ENCODE measurements around the gene LRP1B. TPM values are rescaled to one million over a fixed set of nuclear protein-coding genes. Genes with fewer than 3 reads are reported as not detected.

LRP1B gene
- total RNA-seq, 1 experiment from 2014 or later = 0.21 TPM

DNA sequence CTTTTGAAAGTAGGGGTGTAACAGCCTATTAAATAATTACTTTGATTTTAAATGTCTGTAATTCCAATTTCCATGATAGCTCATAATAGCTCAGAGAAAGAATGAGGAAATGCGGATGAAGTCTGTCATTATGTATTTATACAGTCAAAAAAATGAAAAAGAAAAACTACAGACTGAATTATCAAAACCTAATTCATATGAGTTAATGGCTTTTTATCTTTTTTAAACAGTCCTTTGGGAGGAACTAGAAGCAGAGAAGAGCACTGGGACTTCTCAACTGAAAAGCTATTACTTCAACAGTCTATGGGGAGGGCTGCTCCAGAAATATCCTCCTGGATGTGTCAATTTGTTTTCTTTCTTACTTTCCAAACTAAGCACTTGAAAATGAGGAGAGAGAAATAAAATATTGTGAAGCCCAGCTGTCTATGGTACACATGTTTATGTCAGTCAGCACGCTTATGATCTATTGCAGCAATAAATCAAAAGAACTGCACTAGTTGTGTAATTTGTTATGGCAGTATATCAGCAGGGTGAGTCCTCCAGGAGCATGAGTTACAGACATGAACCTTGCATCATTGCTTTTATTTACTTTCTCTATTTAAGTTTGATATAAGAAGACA is 1550.2 kb downstream of the LRP1B start:
- no TSS peak for BruUV-seq (replicated peaks)
- intact Hi-C loops (cut with micrococcal nuclease; ENCODE audit: unreplicated experiment) = no loop called here

DNA sequence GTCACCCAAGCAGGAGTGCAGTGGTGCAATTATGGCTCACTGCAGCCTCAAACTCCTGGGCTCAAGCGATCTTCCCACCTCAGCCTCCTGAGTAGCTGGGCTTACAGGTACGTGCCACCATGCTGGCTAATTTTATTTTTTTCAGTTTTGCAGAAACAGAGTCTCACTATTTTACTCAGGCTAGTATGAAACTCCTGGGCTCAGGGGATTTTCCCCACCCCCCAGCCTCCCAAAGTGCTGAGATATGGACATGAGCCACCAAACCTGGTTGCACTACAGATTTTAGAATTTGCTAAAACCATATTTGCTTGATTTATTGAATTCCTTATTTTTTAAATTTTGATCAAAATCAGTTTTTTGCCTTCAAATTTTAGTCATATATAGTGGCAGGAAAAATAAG is 1553.4 kb downstream of the LRP1B start:
- no peak overlapping the region for H3K27ac Mint-ChIP-seq (ENCODE audit: unreplicated experiment)
- intact Hi-C loops (cut with micrococcal nuclease; ENCODE audit: unreplicated experiment) = no loop called here
- BruUV-seq (replicated peaks) = no TSS peak

More for the DNA sequence above, 1550.2 kb downstream of the LRP1B start:
- DNase-seq = no peak
- Mint-ChIP-seq H3K4me3 (ENCODE audit: low read depth, unreplicated experiment) (no peak overlapping the region), H3K4me1 (ENCODE audit: low read depth, unreplicated experiment) (no peaks in the 10 kb centered on the region), H3K36me3 (ENCODE audit: insufficient read depth, unreplicated experiment) (no peaks in the 10 kb centered on the region), H3K27ac (ENCODE audit: unreplicated experiment) (no peak overlapping the region), H3K9me3 (ENCODE audit: low read depth, unreplicated experiment) (no peaks in the 10 kb centered on the region), H3K27me3 (ENCODE audit: unreplicated experiment) (no peaks in the 10 kb centered on the region)
- TF ChIP-seq, protein P1, sequence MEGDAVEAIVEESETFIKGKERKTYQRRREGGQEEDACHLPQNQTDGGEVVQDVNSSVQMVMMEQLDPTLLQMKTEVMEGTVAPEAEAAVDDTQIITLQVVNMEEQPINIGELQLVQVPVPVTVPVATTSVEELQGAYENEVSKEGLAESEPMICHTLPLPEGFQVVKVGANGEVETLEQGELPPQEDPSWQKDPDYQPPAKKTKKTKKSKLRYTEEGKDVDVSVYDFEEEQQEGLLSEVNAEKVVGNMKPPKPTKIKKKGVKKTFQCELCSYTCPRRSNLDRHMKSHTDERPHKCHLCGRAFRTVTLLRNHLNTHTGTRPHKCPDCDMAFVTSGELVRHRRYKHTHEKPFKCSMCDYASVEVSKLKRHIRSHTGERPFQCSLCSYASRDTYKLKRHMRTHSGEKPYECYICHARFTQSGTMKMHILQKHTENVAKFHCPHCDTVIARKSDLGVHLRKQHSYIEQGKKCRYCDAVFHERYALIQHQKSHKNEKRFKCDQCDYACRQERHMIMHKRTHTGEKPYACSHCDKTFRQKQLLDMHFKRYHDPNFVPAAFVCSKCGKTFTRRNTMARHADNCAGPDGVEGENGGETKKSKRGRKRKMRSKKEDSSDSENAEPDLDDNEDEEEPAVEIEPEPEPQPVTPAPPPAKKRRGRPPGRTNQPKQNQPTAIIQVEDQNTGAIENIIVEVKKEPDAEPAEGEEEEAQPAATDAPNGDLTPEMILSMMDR (IDR thresholded peaks at IDR 0.05; ENCODE audit: unreplicated experiment) = no peak
- CTCF ChIA-PET = no interaction called here

DNA sequence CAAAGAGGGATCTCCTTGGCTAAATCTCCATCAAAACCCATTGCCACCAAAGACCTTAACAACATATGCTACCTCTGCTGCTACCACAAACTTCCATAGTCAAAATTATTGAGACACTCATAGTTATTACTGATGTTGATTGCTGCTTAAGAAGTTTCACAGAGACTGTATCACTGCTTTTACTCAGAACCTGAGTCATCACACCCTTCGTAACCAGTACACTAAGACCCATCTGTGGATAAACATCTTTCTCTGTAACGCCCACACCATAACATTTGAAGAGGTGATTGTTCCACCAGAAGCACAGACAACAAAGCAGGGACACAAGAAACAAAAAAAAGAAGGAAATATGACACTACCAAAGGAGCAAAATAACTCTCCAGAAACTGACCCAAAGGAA is 1563.1 kb downstream of the LRP1B start:
- TF ChIP-seq, protein P1 (IDR thresholded peaks at IDR 0.05; ENCODE audit: unreplicated experiment) = no peak
- H3K36me3 Mint-ChIP-seq (ENCODE audit: insufficient read depth, unreplicated experiment) = no peaks in the 10 kb centered on the region
- intact Hi-C loops (cut with micrococcal nuclease; ENCODE audit: unreplicated experiment) = no loop called here
- DNase-seq = no peak
- peaks cover 2% of the 10 kb centered on the region for H3K9me3 Mint-ChIP-seq (ENCODE audit: low read depth, unreplicated experiment)
- no TSS peak for BruUV-seq (replicated peaks)
- no peaks in the 10 kb centered on the region for H3K4me1 Mint-ChIP-seq (ENCODE audit: low read depth, unreplicated experiment)
- no peak overlapping the region for H3K27ac Mint-ChIP-seq (ENCODE audit: unreplicated experiment)
- no peaks in the 10 kb centered on the region for H3K27me3 Mint-ChIP-seq (ENCODE audit: unreplicated experiment)
- CTCF ChIA-PET = no interaction called here
- H3K4me3 Mint-ChIP-seq (ENCODE audit: low read depth, unreplicated experiment) = no peak overlapping the region

More for the DNA sequence above, 1553.4 kb downstream of the LRP1B start:
- Mint-ChIP-seq H3K27me3 (ENCODE audit: unreplicated experiment) (no peaks in the 10 kb centered on the region), H3K9me3 (ENCODE audit: low read depth, unreplicated experiment) (no peaks in the 10 kb centered on the region), H3K36me3 (ENCODE audit: insufficient read depth, unreplicated experiment) (no peaks in the 10 kb centered on the region), H3K4me3 (ENCODE audit: low read depth, unreplicated experiment) (no peak overlapping the region), H3K4me1 (ENCODE audit: low read depth, unreplicated experiment) (no peaks in the 10 kb centered on the region)
- TF ChIP-seq, protein P1 (IDR thresholded peaks at IDR 0.05; ENCODE audit: unreplicated experiment) = no peak
- CTCF ChIA-PET = no interaction called here
- DNase-seq = no peak

DNA sequence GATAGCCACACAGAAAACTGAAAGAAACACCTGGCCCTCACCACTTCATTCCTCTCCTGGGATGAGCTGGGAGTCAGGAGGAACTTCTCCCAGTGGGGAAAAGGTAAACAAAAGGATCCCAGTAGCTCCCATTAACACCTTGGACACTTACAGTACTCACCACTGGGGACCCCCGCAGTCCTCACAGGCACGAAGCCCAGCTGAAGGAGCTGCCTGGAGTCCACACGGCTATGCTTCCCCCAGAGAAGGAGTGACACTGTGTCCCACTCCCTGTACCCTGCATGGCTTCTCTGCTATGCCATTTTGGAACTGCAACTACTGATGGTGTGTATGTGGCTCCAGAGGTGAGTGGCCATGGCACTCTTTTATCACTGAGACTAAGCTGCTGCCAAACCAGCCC is 1565.1 kb downstream of the LRP1B start:
- intact Hi-C loops (cut with micrococcal nuclease; ENCODE audit: unreplicated experiment) = no loop called here
- CTCF ChIA-PET = no interaction called here
- Mint-ChIP-seq H3K4me1 (ENCODE audit: low read depth, unreplicated experiment) (no peaks in the 10 kb centered on the region), H3K27ac (ENCODE audit: unreplicated experiment) (no peak overlapping the region), H3K36me3 (ENCODE audit: insufficient read depth, unreplicated experiment) (no peaks in the 10 kb centered on the region), H3K27me3 (ENCODE audit: unreplicated experiment) (no peaks in the 10 kb centered on the region), H3K9me3 (ENCODE audit: low read depth, unreplicated experiment) (peaks cover 2% of the 10 kb centered on the region), H3K4me3 (ENCODE audit: low read depth, unreplicated experiment) (no peak overlapping the region)
- no TSS peak for BruUV-seq (replicated peaks)
- no peak for DNase-seq
- TF ChIP-seq, protein P1 (IDR thresholded peaks at IDR 0.05; ENCODE audit: unreplicated experiment) = no peak
